ENCODE results near the gene SMIM22. TPM values are rescaled to one million over a fixed set of nuclear protein-coding genes. Genes with fewer than 3 reads are reported as not detected.
"Not testable (repeated sequence)": the region's sequence is repeated elsewhere in the genome, so short reads cannot be mapped to it uniquely, and the experiment has no call there.

SMIM22 gene
- total and polyA plus RNA-seq, 2 donors (not counting 1 experiment from before 2014, with no cell fraction given) = not detected

DNA sequence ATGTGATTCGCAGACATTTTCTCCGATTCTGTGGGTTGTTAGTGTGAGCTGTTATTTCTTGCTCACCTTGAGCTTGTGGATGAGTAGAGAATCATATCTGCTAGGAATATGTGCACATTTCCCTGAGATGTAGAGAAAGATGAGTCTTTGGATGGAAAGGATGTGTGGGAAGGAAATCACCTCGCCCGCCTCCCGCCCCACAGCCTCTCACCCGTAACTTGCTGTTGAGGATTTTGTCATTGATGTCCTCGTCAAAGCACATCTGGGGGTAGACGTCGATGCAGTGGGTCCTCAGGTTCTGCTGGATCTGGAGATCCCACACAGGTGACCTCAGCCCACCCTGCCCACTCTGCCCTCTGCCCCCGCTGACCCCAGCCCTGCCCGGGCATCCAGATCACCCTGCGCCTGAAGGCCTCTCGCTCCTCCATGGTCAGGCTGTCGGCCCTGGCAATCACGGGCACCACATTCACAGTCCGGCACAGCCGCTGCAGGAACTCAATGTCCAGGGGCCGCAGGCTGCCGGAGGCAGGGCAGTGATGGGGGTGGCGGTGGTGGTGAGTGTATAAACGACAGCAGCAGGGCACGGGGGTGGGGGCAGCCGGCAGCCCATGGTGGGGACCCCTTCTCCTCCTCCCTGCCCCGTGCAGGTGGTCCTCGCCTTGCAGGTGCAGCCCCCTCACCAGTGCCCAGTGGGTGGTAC, 11.8 kb upstream of the SMIM22 start:
- Histone ChIP-seq H3K27ac (ENCODE audit: insufficient read depth, low read length) (no peak overlapping the region), H3K4me3 (replicated peaks in 1 of 4; ENCODE audit: control extremely low read depth in 1 of 4, insufficient read depth in 1 of 4, low read depth in 3 of 4, low read length in 4 of 4) (no peak overlapping the region), H3K4me2 (ENCODE audit: extremely low read depth, insufficient read depth, low read length) (no peak overlapping the region), H3K9me3 (ENCODE audit: control insufficient read depth, insufficient read depth, low read depth, low read length) (no peaks in the 10 kb centered on the region), H4K20me1 (ENCODE audit: control insufficient read depth, extremely low read depth, insufficient read depth, low read length) (no peaks in the 10 kb centered on the region), H3K27me3 (ENCODE audit: control insufficient read depth, insufficient read depth, low read length) (no peaks in the 10 kb centered on the region), H3K4me1 (ENCODE audit: control insufficient read depth, extremely low read depth, insufficient read depth, low read length) (no peaks in the 10 kb centered on the region), H3K36me3 (ENCODE audit: control insufficient read depth, insufficient read depth, low read length) (no peaks in the 10 kb centered on the region), H3K9ac (ENCODE audit: insufficient read depth, low read length) (no peak overlapping the region), H3K79me2 (ENCODE audit: control insufficient read depth, insufficient read depth, low read length) (no peaks in the 10 kb centered on the region), H2AFZ (ENCODE audit: low read length) (no peak overlapping the region)
- no peak for DNase-seq (ENCODE audit: low read depth in 2 of 2)
- TF ChIP-seq EZH2 (IDR thresholded peaks at IDR 0.05; ENCODE audit: low read length, missing control alignments) = no peak

DNA sequence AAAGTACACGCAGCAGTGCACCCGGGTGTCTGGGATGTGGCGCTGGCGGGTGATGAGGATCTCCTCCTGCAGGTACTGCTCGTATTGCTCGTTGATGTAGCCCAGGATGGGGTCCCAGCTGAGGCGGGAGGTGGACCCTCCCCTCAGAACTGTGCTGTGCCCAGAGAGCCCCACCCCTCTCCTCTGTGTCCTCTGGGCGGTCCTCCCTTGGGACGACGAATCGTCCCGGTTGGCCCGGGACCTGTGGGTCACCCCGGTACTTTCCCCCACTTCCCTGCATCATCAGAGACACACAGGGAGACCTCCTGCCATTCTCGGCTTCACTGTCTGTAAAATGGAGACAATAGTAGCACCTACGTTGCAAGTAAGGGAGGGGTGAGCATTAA, 11.2 kb upstream of the SMIM22 start:
- no peak overlapping the region for H2AFZ ChIP-seq (ENCODE audit: low read length)
- TF ChIP-seq EZH2 (IDR thresholded peaks at IDR 0.05; ENCODE audit: low read length, missing control alignments) = no peak
- TF ChIP-seq, protein P1, sequence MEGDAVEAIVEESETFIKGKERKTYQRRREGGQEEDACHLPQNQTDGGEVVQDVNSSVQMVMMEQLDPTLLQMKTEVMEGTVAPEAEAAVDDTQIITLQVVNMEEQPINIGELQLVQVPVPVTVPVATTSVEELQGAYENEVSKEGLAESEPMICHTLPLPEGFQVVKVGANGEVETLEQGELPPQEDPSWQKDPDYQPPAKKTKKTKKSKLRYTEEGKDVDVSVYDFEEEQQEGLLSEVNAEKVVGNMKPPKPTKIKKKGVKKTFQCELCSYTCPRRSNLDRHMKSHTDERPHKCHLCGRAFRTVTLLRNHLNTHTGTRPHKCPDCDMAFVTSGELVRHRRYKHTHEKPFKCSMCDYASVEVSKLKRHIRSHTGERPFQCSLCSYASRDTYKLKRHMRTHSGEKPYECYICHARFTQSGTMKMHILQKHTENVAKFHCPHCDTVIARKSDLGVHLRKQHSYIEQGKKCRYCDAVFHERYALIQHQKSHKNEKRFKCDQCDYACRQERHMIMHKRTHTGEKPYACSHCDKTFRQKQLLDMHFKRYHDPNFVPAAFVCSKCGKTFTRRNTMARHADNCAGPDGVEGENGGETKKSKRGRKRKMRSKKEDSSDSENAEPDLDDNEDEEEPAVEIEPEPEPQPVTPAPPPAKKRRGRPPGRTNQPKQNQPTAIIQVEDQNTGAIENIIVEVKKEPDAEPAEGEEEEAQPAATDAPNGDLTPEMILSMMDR (conservative IDR thresholded peaks at IDR 0.05 in 1 of 2, IDR thresholded peaks at IDR 0.05 in 1 of 2; ENCODE audit: low read depth in 1 of 2, low read length in 2 of 2) = no peak

DNA sequence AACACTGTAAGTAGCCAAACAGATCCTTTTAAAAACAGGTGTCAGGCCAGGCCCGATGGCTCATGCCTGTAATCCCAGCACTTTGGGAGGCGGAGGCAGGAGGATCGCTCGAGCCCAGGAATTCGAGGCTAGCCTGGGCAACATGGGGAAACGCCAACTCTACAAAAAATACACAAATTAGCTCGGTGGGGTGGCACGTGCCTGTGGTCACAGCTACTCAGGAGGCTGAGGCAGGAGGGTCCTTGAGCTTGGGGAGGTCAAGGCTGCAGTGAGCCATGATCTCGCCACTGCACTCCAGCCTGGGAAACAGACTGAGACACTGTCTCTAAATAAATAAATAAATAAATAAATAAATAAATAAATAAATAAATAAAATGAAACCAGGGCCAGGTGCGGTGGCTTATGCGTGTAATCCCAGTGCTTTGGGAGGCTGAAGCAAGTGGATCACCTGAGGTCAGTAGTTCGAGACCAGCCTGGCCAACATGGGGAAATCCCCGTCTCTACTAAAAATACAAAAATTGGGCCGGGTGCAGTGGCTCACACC, 10.7 kb upstream of the SMIM22 start:
- not testable (repeated sequence) for DNase-seq (ENCODE audit: low read depth in 2 of 2); H4K20me1 ChIP-seq (ENCODE audit: control insufficient read depth, extremely low read depth, insufficient read depth, low read length); H3K4me1 ChIP-seq (ENCODE audit: control insufficient read depth, extremely low read depth, insufficient read depth, low read length); H3K4me3 ChIP-seq (replicated peaks in 1 of 4; ENCODE audit: control extremely low read depth in 1 of 4, insufficient read depth in 1 of 4, low read depth in 3 of 4, low read length in 4 of 4); H2AFZ ChIP-seq (ENCODE audit: low read length); H3K27me3 ChIP-seq (ENCODE audit: control insufficient read depth, insufficient read depth, low read length); H3K36me3 ChIP-seq (ENCODE audit: control insufficient read depth, insufficient read depth, low read length); H3K27ac ChIP-seq (ENCODE audit: insufficient read depth, low read length); H3K9ac ChIP-seq (ENCODE audit: insufficient read depth, low read length); H3K9me3 ChIP-seq (ENCODE audit: control insufficient read depth, insufficient read depth, low read depth, low read length); H3K4me2 ChIP-seq (ENCODE audit: extremely low read depth, insufficient read depth, low read length); H3K79me2 ChIP-seq (ENCODE audit: control insufficient read depth, insufficient read depth, low read length)

More for the DNA sequence above, 11.2 kb upstream of the SMIM22 start:
- no peaks in the 10 kb centered on the region for H3K4me1 ChIP-seq (ENCODE audit: control insufficient read depth, extremely low read depth, insufficient read depth, low read length)
- no peaks in the 10 kb centered on the region for H3K9me3 ChIP-seq (ENCODE audit: control insufficient read depth, insufficient read depth, low read depth, low read length)
- no peak for DNase-seq (ENCODE audit: low read depth in 2 of 2)
- no peak overlapping the region for H3K4me3 ChIP-seq (replicated peaks in 1 of 4; ENCODE audit: control extremely low read depth in 1 of 4, insufficient read depth in 1 of 4, low read depth in 3 of 4, low read length in 4 of 4)
- H4K20me1 ChIP-seq (ENCODE audit: control insufficient read depth, extremely low read depth, insufficient read depth, low read length) = no peaks in the 10 kb centered on the region
- H3K27me3 ChIP-seq (ENCODE audit: control insufficient read depth, insufficient read depth, low read length) = no peaks in the 10 kb centered on the region
- H3K27ac ChIP-seq (ENCODE audit: insufficient read depth, low read length) = no peak overlapping the region
- no peaks in the 10 kb centered on the region for H3K79me2 ChIP-seq (ENCODE audit: control insufficient read depth, insufficient read depth, low read length)
- H3K9ac ChIP-seq (ENCODE audit: insufficient read depth, low read length) = no peak overlapping the region
- no peak overlapping the region for H3K4me2 ChIP-seq (ENCODE audit: extremely low read depth, insufficient read depth, low read length)
- no peaks in the 10 kb centered on the region for H3K36me3 ChIP-seq (ENCODE audit: control insufficient read depth, insufficient read depth, low read length)

DNA sequence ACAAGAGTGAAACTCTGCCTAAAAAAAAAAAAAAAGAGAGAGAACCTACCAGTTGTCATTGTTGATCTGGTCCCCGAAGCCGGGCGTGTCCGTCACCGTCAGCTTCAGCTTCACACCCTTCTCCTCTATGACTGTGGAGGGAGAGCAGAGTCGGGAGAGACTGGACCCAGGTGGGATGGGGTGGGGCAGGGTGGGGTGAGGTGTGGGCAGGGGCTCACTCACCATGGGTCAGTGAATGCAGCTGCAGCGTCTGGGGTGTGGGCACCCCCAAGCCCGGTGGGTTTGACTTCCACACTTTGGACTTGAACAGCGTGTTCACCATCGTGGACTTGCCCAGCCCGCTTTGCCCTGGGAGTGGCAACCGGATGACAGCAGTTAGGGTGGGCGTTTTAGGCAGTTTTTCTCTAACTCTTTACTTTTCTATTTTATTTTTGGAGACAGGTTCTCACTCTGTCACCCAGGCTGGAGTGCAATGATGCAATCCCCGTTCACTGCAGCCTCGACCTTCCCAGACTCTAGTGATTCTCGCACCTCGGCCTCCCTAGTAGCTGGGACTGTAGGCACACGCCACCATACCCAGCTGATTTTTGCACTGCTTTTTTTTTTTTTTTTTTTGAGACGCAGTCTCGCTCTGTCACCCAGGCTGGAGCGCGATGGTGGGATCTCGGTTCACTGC, 9.3 kb upstream of the SMIM22 start:
- DNase-seq (ENCODE audit: low read depth in 2 of 2) = no peak
- Histone ChIP-seq H3K4me1 (ENCODE audit: control insufficient read depth, extremely low read depth, insufficient read depth, low read length) (no peaks in the 10 kb centered on the region), H2AFZ (ENCODE audit: low read length) (no peak overlapping the region), H3K4me2 (ENCODE audit: extremely low read depth, insufficient read depth, low read length) (no peak overlapping the region), H3K79me2 (ENCODE audit: control insufficient read depth, insufficient read depth, low read length) (no peaks in the 10 kb centered on the region), H3K27me3 (ENCODE audit: control insufficient read depth, insufficient read depth, low read length) (no peaks in the 10 kb centered on the region), H4K20me1 (ENCODE audit: control insufficient read depth, extremely low read depth, insufficient read depth, low read length) (no peaks in the 10 kb centered on the region), H3K9me3 (ENCODE audit: control insufficient read depth, insufficient read depth, low read depth, low read length) (no peaks in the 10 kb centered on the region), H3K36me3 (ENCODE audit: control insufficient read depth, insufficient read depth, low read length) (no peaks in the 10 kb centered on the region), H3K9ac (ENCODE audit: insufficient read depth, low read length) (no peak overlapping the region), H3K4me3 (replicated peaks in 1 of 4; ENCODE audit: control extremely low read depth in 1 of 4, insufficient read depth in 1 of 4, low read depth in 3 of 4, low read length in 4 of 4) (no peak overlapping the region), H3K27ac (ENCODE audit: insufficient read depth, low read length) (no peak overlapping the region)
- TF ChIP-seq, protein P1 (conservative IDR thresholded peaks at IDR 0.05 in 1 of 2, IDR thresholded peaks at IDR 0.05 in 1 of 2; ENCODE audit: low read depth in 1 of 2, low read length in 2 of 2) = no peak
- TF ChIP-seq EZH2 (IDR thresholded peaks at IDR 0.05; ENCODE audit: low read length, missing control alignments) = no peak
